HepG2 (cell line): ENCODE data around the gene SIGMAR1. TPM values are rescaled to one million over a fixed set of nuclear protein-coding genes. Genes with fewer than 3 reads are reported as not detected.

Experiments
- ATAC-seq: fragments of 200-7000 bp; cut with Tn5 transposase; 3 replicates; pipeline ENCODE4 v1.9.1; 2020; ENCODE audit warnings: mild to moderate bottlenecking, moderate library complexity
- BruUV-seq: library from RNA; stranded (reverse); fragments of 400-500 nt; replicated peaks from 2 replicates; lab custom pipeline; 2021; lab: Mats Ljungman, UMichigan
- CTCF ChIA-PET: fragments of 300-600 bp; formaldehyde crosslinking; extraction: SDS; loops from one replicate; lab custom pipeline; 2021; ENCODE audit warnings: low total read pairs, inconsistent platforms, low intra/inter-chr PET ratio; lab: Yijun Ruan, JAX
- POLR2A ChIA-PET: fragments of 350-600 bp; sonication (Branson Sonifier 250); formaldehyde crosslinking; loops from one replicate; lab custom pipeline; 2020; ENCODE audit warnings: antibody characterized with exemption, inconsistent platforms; lab: Yijun Ruan, JAX
- DNase-seq: peaks from one replicate; pipeline ENCODE4 v3.0.0-alpha.2; 2015; ENCODE audit warnings: low spot score
- FAIRE-seq: peaks from 3 replicates; lab custom pipeline; 2011; peaks lifted over from hg19 to GRCh38; lab: Jason Lieb, UNC
- H2AFZ ChIP-seq: one replicate; pipeline ENCODE4 v1.6.1; 2011; ENCODE audit warnings: low read length, inconsistent platforms
- H3K27ac ChIP-seq: fragments of 300-600 bp; 3 replicates; pipeline ENCODE4 v1.8.0; 2011; ENCODE audit warnings: mixed run types, mild to moderate bottlenecking, mixed read lengths, low read length, inconsistent platforms; ENCODE audit not compliant: insufficient read depth; ENCODE audit errors: extremely low read length
- H3K27me3 ChIP-seq, 2 experiments: fragments of 200-600 bp in 1 of 2; 2 replicates in 1 of 2; 3 replicates in 1 of 2; pipeline versions ENCODE4 v1.6.0 to v1.8.0; 2011; ENCODE audit warnings: low read length in 2 of 2, mild to moderate bottlenecking in 2 of 2, moderate library complexity in 2 of 2, inconsistent platforms in 1 of 2; ENCODE audit not compliant: insufficient read depth in 2 of 2, control insufficient read depth in 1 of 2
- H3K36me3 ChIP-seq, 2 experiments: fragments of 200-600 bp in 1 of 2; replicated peaks in 1 of 2; 2 replicates in 1 of 2; 3 replicates in 1 of 2; pipeline versions ENCODE4 v1.5.1 to v1.8.0; 2011; ENCODE audit warnings: low read length in 2 of 2, inconsistent platforms in 1 of 2; ENCODE audit not compliant: insufficient read depth in 2 of 2, control insufficient read depth in 1 of 2
- H3K4me1 ChIP-seq: 2 replicates; pipeline ENCODE4 v1.5.1; 2012; ENCODE audit warnings: low read length, inconsistent platforms; ENCODE audit not compliant: insufficient read depth
- H3K4me2 ChIP-seq: 2 replicates; pipeline ENCODE4 v1.6.0; 2011; ENCODE audit warnings: low read depth, low read length, inconsistent platforms
- H3K4me3 ChIP-seq, 3 experiments: fragments of 200-600 bp in 1 of 3; sonication (generic), shearing (Covaris generic) in 1 of 3; replicated peaks in 1 of 3; 2 replicates each; pipeline ENCODE4 v1.5.1; 2011 to 2016; ENCODE audit warnings: low read length in 3 of 3, inconsistent platforms in 2 of 3, low read depth in 2 of 3, mild to moderate bottlenecking in 2 of 3, control low read depth in 1 of 3, mixed read lengths in 1 of 3; ENCODE audit not compliant: insufficient read depth in 1 of 3
- H3K79me2 ChIP-seq: one replicate; pipeline ENCODE4 v1.6.1; 2011; ENCODE audit warnings: low read length, inconsistent platforms; ENCODE audit not compliant: insufficient read depth
- H3K9ac ChIP-seq: 2 replicates; pipeline ENCODE4 v1.6.0; 2011; ENCODE audit warnings: mild to moderate bottlenecking, low read depth, low read length, inconsistent platforms; ENCODE audit not compliant: insufficient read depth
- H3K9me3 ChIP-seq: 2 replicates; pipeline ENCODE4 v1.5.1; 2012; ENCODE audit warnings: mild to moderate bottlenecking, low read length
- H4K20me1 ChIP-seq: 2 replicates; pipeline ENCODE4 v1.6.0; 2011; ENCODE audit warnings: inconsistent platforms, mild to moderate bottlenecking, low read length, moderate library complexity; ENCODE audit not compliant: insufficient read depth
- HNRNPL ChIP-seq: fragments of 200-400 bp; formaldehyde crosslinking; IDR thresholded peaks from 2 replicates; pipeline ENCODE4 v1.6.1; 2017; ENCODE audit warnings: mild to moderate bottlenecking, low read depth, low read length
- RFXAP ChIP-seq: sonication (generic); formaldehyde crosslinking; IDR thresholded peaks from 2 replicates; pipeline ENCODE4 v1.4.0; 2020; ENCODE audit warnings: missing genetic modification reagents, borderline replicate concordance
- XRCC5 ChIP-seq: fragments of 200-400 bp; formaldehyde crosslinking; optimal IDR thresholded peaks from 2 replicates; pipeline ENCODE3; 2017; ENCODE audit warnings: mild to moderate bottlenecking, low read length
- ZBTB1 ChIP-seq: sonication (generic); formaldehyde crosslinking; IDR thresholded peaks from 2 replicates; pipeline ENCODE4 v1.4.0; 2020; ENCODE audit warnings: missing genetic modification reagents, borderline replicate concordance
- ZNF282 ChIP-seq: fragments of 450-650 bp; IDR thresholded peaks from 2 replicates; pipeline ENCODE4 v1.6.1; 2018; ENCODE audit not compliant: partially characterized antibody
- ZNF709 ChIP-seq: sonication (generic); formaldehyde crosslinking; IDR thresholded peaks from 2 replicates; pipeline ENCODE4 v1.5.0; 2020; ENCODE audit warnings: mild to moderate bottlenecking, missing genetic modification reagents
- WGBS: methylation state at CpG from one replicate; pipeline ENCODE4 v1.1.6; 2017; ENCODE audit warnings: low lambda C conversion rate; 5-methylcytosine and 5-hydroxymethylcytosine counted together
- in situ Hi-C: cut with HindIII; loops from 2 replicates; pipeline ENCODE4 v1.10.0; 2017; ENCODE audit warnings: low pct_unique_long_range_greater_than_20kb; ENCODE audit not compliant: extremely low pct_ligation_motif_present
- intact Hi-C: fragments of 100-400 bp; cut with micrococcal nuclease; formaldehyde crosslinking; loops from one replicate; pipeline ENCODE4 v1.10.0; 2022; ENCODE audit not compliant: unreplicated experiment
- polyA plus RNA-seq, 8 experiments: library from polyadenylated mRNA; depleted of rRNA in 3 of 8; stranded (reverse) in 7 of 8; unstranded in 1 of 8; fragments of >200 nt; fragmentation: Illumina TruSeq in 4 of 8; extraction: Trizol in 4 of 8; gene quantifications; 2 replicates each; pipeline versions ENCODE4 v1.2.1 to v1.2.3, GENCODE V29; 2011 to 2016; ENCODE audit warnings: low read depth in 4 of 8, missing spikeins in 1 of 8, mixed read lengths in 1 of 8; ENCODE audit not compliant: insufficient read depth in 1 of 8
- total RNA-seq, 5 experiments: library from RNA; depleted of rRNA; stranded (reverse); fragments of >200 nt; fragmentation: Illumina TruSeq; extraction: Trizol; gene quantifications; 2 replicates each; pipeline ENCODE4 v1.2.3, GENCODE V29; 2016; ENCODE audit warnings: low read depth in 1 of 5

Gene SIGMAR1
- total and polyA plus RNA-seq, 2 of the 13 experiments (the other 11 are each of a cell fraction or from before 2014, with no cell fraction given) = 38.9 to 60.8 TPM

GRCh38 chr9:34623374-34624235 lies 14.0 kb downstream of the SIGMAR1 start:
- DNase-seq = no peak
- Histone ChIP-seq H3K9me3 (no peaks in the 10 kb centered on the region), H3K9ac (no peak overlapping the region), H3K4me2 (no peak overlapping the region), H2AFZ (no peak overlapping the region), H3K79me2 (no peaks in the 10 kb centered on the region), H3K27ac (no peak overlapping the region), H4K20me1 (no peaks in the 10 kb centered on the region), H3K4me3 (no peak overlapping the region), H3K36me3 (no peaks in the 10 kb centered on the region), H3K27me3 (peaks cover 4 to 20% of the 10 kb centered on the region in 2 experiments; a peak in 3 of 5 replicates), H3K4me1 (peaks cover 28% of the 10 kb centered on the region)
- CTCF ChIA-PET = no interaction called here
- 69% methylated on average over 39 of the region's 63 CpGs for WGBS
- TF ChIP-seq ZNF709 (CRISPR knock-in tag) (no peak), ZNF282 (no peak), RFXAP (CRISPR knock-in tag) (no peak), ZBTB1 (CRISPR knock-in tag) (no peak), XRCC5 (no peak), HNRNPL (no peak)
- ATAC-seq = no peak
- intact Hi-C loops = no loop called here
- in situ Hi-C loops = no loop called here
- no peak for FAIRE-seq
- BruUV-seq = no TSS peak
- POLR2A ChIA-PET = no interaction called here
